ENCODE results near the gene HERPUD1.
"Not testable (repeated sequence)": the region's sequence is repeated elsewhere in the genome, so short reads cannot be mapped to it uniquely, and the experiment has no call there.

The HERPUD1 gene

GRCh38 chr16:56974549-56975300 is 42.8 kb downstream of the HERPUD1 start:
- peak in 2 of 10 donors; percentile 11 to 52 for DNase-seq
- intact Hi-C loops (cut with DNase I), result no loop called here

- peak in 2 of 10 donors; percentile 43 to 77 for DNase-seq
- intact Hi-C loops (cut with DNase I), result no loop called here
Measured at GRCh38 chr16:56975714-56976113, 43.8 kb downstream of the HERPUD1 start.

GRCh38 chr16:56977216-56977615 is 45.3 kb downstream of the HERPUD1 start:
- DNase-seq, result peak in 3 of 10 donors; percentile 25 to 43 (median 30)
- intact Hi-C loops (cut with DNase I), result no loop called here

GRCh38 chr16:56977823-56978430 is 46.0 kb downstream of the HERPUD1 start:
- intact Hi-C loops (cut with DNase I), result no loop called here
- DNase-seq, result peak in 3 of 10 donors; percentile 39 to 71 (median 64)

- DNase-seq, result peak in 2 of 10 donors; percentile 9 to 13
- intact Hi-C loops (cut with DNase I), result no loop called here
Measured at GRCh38 chr16:56980201-56980535, 48.2 kb downstream of the HERPUD1 start.

- peak in 2 of 10 donors; percentile 5 to 43 for DNase-seq
- intact Hi-C loops (cut with DNase I), result no loop called here
Measured at GRCh38 chr16:56980792-56981724, 49.1 kb downstream of the HERPUD1 start.

GRCh38 chr16:56981729-56982271 is 49.9 kb downstream of the HERPUD1 start:
- DNase-seq, result peak in 3 of 10 donors; percentile 10 to 27 (median 24)
- intact Hi-C loops (cut with DNase I), result no loop called here

- no peak for DNase-seq
- intact Hi-C loops (cut with DNase I), result no loop called here
Measured at GRCh38 chr16:56982695-56983094, 50.8 kb downstream of the HERPUD1 start.

- peak in 3 of 10 donors; percentile 48 to 52 (median 49) for DNase-seq
- intact Hi-C loops (cut with DNase I), result no loop called here
Measured at GRCh38 chr16:56983211-56983751, 51.3 kb downstream of the HERPUD1 start.

GRCh38 chr16:56984639-56985038 is 52.7 kb downstream of the HERPUD1 start:
- intact Hi-C loops (cut with DNase I), result no loop called here
- DNase-seq, result peak in 1 of 10 donors; percentile 1

GRCh38 chr16:56985288-56985961 is 53.5 kb downstream of the HERPUD1 start:
- peak in 3 of 10 donors; percentile 20 to 79 (median 68) for DNase-seq
- intact Hi-C loops (cut with DNase I), result no loop called here

- intact Hi-C loops (cut with DNase I), result no loop called here
- DNase-seq, result peak in 3 of 10 donors; percentile 3 to 53 (median 34)
Measured at GRCh38 chr16:56985962-56986360, 54.0 kb downstream of the HERPUD1 start.

- peak in 3 of 10 donors; percentile 0 to 57 (median 10) for DNase-seq
- intact Hi-C loops (cut with DNase I), result no loop called here
Measured at GRCh38 chr16:56986361-56986760, 54.4 kb downstream of the HERPUD1 start.

- intact Hi-C loops (cut with DNase I), result not testable (repeated sequence)
- DNase-seq, result peak in 3 of 10 donors; percentile 18 to 59 (median 48)
Measured at GRCh38 chr16:56986908-56987307, 55.0 kb downstream of the HERPUD1 start.

GRCh38 chr16:56987692-56988091 is 55.8 kb downstream of the HERPUD1 start:
- intact Hi-C loops (cut with DNase I), result no loop called here
- peak in 3 of 10 donors; percentile 5 to 39 (median 28) for DNase-seq

GRCh38 chr16:56988161-56988947 is 56.4 kb downstream of the HERPUD1 start:
- peak in 3 of 10 donors; percentile 44 to 78 (median 67) for DNase-seq
- intact Hi-C loops (cut with DNase I), result no loop called here

GRCh38 chr16:56988948-56989945 is 57.3 kb downstream of the HERPUD1 start, which contains the start of gene NLRC5:
Gene NLRC5, plus strand, starts transcription at chr16:56989557. Its CDS starts 31,156 bp downstream, at chr16:57020713.
- intact Hi-C loops (cut with DNase I), result no loop called here
- peak; percentile 67 to 97 (median 80) for DNase-seq
